ENCODE results near the gene RASGRF1.
A peak's percentile ranks its signal among the peaks of the same experiment; 100 is the strongest.
"Not testable (repeated sequence)": the region's sequence is repeated elsewhere in the genome, so short reads cannot be mapped to it uniquely, and the experiment has no call there.

The RASGRF1 gene

DNA sequence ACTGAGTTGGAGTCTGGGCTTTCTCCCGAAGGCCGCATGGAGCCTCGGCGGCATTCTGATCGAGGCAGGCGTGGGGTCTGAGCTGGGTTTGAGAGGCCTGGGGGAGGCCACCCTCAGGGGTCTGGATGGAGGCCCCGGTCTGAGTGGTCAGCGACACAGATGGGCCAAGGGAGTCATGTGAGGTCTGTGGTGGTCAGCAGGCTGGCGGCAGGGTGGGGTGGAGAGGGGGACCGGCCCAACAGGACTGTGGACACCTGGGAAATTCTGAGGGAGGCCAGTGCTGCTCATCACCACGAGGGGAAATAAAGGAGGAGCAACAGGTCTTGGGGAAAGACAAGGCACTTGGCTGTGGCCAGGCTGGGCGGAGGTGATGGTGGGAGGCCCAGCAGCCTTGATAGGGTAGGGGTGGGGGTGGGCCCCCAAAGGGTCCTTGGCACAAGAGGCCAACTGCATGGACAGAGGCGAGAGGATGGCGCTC lies 161.9 kb downstream of the RASGRF1 start:
- TF ChIP-seq, protein P1, sequence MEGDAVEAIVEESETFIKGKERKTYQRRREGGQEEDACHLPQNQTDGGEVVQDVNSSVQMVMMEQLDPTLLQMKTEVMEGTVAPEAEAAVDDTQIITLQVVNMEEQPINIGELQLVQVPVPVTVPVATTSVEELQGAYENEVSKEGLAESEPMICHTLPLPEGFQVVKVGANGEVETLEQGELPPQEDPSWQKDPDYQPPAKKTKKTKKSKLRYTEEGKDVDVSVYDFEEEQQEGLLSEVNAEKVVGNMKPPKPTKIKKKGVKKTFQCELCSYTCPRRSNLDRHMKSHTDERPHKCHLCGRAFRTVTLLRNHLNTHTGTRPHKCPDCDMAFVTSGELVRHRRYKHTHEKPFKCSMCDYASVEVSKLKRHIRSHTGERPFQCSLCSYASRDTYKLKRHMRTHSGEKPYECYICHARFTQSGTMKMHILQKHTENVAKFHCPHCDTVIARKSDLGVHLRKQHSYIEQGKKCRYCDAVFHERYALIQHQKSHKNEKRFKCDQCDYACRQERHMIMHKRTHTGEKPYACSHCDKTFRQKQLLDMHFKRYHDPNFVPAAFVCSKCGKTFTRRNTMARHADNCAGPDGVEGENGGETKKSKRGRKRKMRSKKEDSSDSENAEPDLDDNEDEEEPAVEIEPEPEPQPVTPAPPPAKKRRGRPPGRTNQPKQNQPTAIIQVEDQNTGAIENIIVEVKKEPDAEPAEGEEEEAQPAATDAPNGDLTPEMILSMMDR (IDR thresholded peaks at IDR 0.05; ENCODE audit: control extremely low read depth, extremely low read depth, low read depth, missing control alignments): no peak
- DNase-seq (ENCODE audit: extremely low spot score): no peak
- ChIA-PET CTCF (interaction anchor here (0.7 kb wide), 1 partner anchor 8 kb away, joined by 3 read pairs; no protein-coding TSS in a partner anchor), POLR2A (no interaction called here)

DNA sequence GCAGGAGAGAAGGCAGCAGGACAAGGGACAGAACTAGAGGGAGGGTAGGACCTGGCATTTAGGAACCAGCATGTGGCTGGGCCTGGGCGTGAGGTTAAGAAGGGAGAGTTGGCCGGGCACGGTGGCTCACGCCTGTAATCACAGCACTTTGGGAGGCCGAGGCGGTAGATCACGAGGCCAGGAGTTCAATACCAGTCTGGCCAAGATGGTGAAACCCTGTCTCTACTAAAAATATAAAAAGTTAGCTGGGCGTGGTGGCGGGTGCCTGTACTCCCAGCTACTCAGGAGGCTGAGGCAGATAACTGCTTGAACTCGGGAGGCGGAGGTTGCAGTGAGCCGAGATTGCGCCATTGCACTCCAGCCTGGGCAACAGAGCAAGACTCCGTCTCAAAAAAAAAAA lies 162.4 kb downstream of the RASGRF1 start:
- CTCF ChIA-PET: interaction anchor here (0.7 kb wide), 1 partner anchor 9 kb away, joined by 3 read pairs; no protein-coding TSS in a partner anchor
- POLR2A ChIA-PET; DNase-seq (ENCODE audit: extremely low spot score): not testable (repeated sequence)

DNA sequence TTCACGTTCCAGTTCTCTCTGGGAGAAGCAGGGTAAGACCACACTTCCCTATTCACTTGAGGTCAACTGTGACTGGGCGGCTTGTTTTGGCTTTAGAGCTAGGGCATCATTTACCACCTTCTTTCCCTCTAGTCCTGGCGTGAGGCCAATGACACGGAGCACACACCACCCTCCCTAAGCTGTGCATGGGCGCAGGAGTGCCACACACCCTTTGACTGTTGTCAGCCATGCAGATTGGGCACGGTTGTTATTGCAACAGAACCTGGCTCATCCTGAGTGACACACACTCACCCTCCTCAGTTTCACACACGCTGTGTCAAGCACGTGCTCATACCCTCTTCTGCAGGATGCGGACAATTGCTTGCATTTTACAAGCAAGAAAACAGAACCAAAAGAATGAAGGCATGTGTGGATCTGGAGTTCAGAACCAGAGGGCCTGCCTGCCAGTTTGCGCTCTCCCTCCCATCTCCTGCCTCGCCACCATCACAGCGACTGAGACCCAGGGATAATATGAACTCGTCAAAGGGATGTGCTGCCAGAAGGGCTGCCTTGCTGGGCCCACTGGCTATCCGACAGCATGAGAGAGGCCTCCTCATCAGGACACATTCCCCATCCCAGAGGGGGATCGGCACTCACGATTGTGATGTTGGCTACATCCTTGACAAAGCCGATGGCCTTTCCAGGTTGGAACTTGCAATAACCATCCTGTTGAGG lies 163.3 kb downstream of the RASGRF1 start:
- ChIA-PET CTCF (interaction anchor here (1.8 kb wide), 1 partner anchor 11 kb away, joined by 4 read pairs; no protein-coding TSS in a partner anchor), POLR2A (no interaction called here)
- DNase-seq (ENCODE audit: extremely low spot score): no peak
- TF ChIP-seq, protein P1 (IDR thresholded peaks at IDR 0.05; ENCODE audit: control extremely low read depth, extremely low read depth, low read depth, missing control alignments): no peak

DNA sequence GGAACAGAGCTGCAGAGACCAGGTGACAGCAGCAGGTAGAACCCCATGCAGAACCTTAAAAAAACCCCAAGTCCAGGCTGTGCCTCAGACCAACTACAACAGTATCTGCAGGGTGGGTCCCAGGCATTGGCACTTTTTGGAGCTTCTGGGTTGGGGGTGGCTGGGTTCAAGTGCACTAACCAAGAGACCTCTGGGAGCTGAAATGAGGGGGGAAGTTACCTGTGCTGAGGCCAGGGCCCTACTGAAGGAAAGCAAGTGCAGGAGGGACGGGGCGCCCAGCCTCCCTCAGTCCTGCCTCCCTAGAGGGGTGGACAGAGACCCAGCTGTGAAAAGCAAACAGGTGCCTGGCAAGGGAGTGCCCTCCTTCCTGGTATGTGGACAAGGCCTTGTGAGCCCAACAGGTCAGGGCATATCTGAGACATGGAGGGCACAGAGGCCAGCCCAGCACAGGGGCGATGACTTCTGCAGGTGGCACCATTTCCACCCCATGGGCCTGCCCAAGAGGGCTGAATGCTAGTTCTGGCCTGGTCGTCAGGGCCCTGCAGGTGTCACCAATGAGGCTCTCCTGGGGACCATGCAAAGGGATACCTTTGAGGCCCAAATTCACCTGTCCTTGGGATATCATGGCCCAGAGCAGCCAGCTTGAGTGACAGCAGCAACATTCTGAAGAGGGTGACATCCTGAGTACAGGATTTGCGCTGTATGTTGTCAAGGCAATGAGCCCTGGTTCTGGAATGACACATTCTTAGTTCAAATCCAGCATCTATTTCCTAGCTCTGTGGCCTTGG lies 164.4 kb downstream of the RASGRF1 start:
- CTCF ChIA-PET: interaction anchor here (0.7 to 1.8 kb wide), 2 partner anchors 12 to 81 kb away, joined by 3 to 4 read pairs; no protein-coding TSS in a partner anchor
- TF ChIP-seq, protein P1 (IDR thresholded peaks at IDR 0.05; ENCODE audit: control extremely low read depth, extremely low read depth, low read depth, missing control alignments): peak; percentile 5
- POLR2A ChIA-PET: no interaction called here
- DNase-seq (ENCODE audit: extremely low spot score): no peak

DNA sequence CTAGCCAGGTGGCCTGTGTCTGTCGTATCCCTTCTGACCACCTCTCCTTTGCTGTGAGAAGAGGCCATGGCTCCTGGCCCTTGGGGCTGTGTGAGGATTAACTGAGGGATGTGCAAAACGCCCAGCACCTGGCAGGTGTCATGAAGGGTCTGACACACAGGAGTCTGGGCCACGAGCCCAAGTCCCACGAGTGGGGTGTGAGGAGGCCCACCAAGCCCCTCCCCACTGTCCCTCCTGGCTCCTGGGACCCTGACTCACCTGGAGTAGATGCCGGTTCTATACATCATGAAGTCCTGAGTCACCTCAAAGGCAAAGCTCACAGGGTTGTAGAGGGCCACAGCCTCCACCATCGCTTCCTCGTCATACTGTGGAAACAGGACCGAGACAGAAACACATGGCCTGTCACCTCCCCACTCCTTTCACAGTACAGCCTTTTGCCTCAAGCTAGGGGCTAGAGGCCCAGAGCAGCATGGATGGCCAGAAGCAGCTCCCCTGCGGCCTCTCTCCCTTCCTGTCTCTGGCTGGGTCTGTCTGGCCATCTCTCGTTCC lies 165.4 kb downstream of the RASGRF1 start:
- POLR2A ChIA-PET: no interaction called here
- CTCF ChIA-PET: interaction anchor here (1.8 kb wide), 1 partner anchor 13 kb away, joined by 4 read pairs; no protein-coding TSS in a partner anchor
- TF ChIP-seq, protein P1 (IDR thresholded peaks at IDR 0.05; ENCODE audit: control extremely low read depth, extremely low read depth, low read depth, missing control alignments): no peak
- DNase-seq (ENCODE audit: extremely low spot score): no peak

DNA sequence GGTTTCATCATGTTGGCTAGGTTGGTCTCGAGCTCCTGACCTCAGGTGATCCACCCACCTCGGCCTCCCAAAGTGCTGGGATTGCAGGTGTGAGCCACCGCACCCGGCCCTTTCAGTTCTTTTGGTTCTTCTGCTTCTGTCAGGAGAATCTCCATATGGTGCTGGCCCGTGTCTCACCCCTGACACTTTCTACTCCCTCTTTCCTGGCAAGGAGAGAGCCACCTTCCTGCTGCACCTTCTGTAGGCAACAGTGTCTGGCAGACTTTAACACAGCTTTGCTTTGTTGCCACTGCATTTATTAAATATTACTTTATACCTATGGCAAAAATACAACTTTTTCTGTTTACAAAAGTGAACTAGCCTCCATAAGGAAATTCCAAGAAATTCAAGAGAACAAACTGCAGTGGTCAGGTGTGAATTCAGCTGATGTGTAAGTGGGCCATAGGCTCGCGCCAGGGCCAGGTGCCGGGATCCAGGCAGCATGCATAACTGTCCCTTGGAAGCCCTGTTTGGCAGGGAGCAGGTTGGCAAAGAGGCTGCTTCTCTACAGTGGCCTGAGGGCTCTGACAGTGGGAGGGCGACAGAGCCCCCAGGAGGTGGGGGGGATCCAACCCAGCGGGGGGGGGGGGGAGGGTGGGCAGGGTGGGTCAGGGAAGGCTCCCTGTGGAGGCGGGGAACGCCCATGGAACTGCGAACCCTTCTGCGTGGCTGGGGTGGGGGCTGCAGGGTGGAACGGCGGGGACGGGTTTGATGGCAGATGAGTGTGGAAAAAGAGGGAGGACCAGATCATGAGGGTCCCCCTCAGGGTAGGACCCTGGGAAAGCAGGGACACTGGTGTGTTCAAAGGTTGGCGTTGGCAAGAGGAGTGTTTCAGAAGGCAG lies 166.9 kb downstream of the RASGRF1 start:
- CTCF ChIA-PET: interaction anchor here (1.3 to 3.3 kb wide), 3 partner anchors 14 to 258 kb away, joined by 3 to 19 read pairs (median 3); no protein-coding TSS in a partner anchor
- TF ChIP-seq, protein P1 (IDR thresholded peaks at IDR 0.05; ENCODE audit: control extremely low read depth, extremely low read depth, low read depth, missing control alignments): no peak
- POLR2A ChIA-PET: interaction anchor here (0.7 kb wide), 1 partner anchor 15 kb away, joined by 3 read pairs; no protein-coding TSS in a partner anchor
- DNase-seq (ENCODE audit: extremely low spot score): no peak
